IMR-90 (cell line): ENCODE results near the gene CLDN22. TPM values are rescaled to one million over a fixed set of nuclear protein-coding genes. Genes with fewer than 3 reads are reported as not detected.
A peak's percentile ranks its signal among the peaks of the same experiment; 100 is the strongest.

ENCODE experiments used
- ATAC-seq: fragments of 200-7000 bp; cut with Tn5 transposase; 2 replicates; pipeline ENCODE4 v1.9.1; 2020; ENCODE audit warnings: low read depth, mild to moderate bottlenecking, moderate library complexity
- BruUV-seq: library from RNA; stranded (reverse); fragments of 400-500 nt; replicated peaks from 2 replicates; lab custom pipeline; 2021; lab: Mats Ljungman, UMichigan
- CTCF ChIA-PET: fragments of 300-600 bp; formaldehyde crosslinking; extraction: SDS; loops from one replicate; lab custom pipeline; 2021; ENCODE audit warnings: antibody characterized with exemption; lab: Yijun Ruan, JAX
- POLR2A ChIA-PET: fragments of 300-600 bp; sonication (Branson Sonifier 250); formaldehyde crosslinking; loops from one replicate; lab custom pipeline; 2022; ENCODE audit warnings: antibody characterized with exemption; ENCODE audit not compliant: unreplicated experiment; lab: Charles Lee
- DNase-seq: peaks from one replicate; pipeline ENCODE4 v3.0.0; 2013
- H2AFZ ChIP-seq: replicated peaks from 2 replicates; pipeline ENCODE3; 2013; ENCODE audit warnings: low read length, mild to moderate bottlenecking; ENCODE audit not compliant: poor library complexity
- H2AK5ac ChIP-seq: 2 replicates; pipeline ENCODE4 v1.6.1; 2013; ENCODE audit warnings: low read depth, low read length, inconsistent platforms
- H2AK9ac ChIP-seq: replicated peaks from 2 replicates; pipeline ENCODE3; 2013; ENCODE audit warnings: mild to moderate bottlenecking, low read depth, low read length, moderate library complexity; ENCODE audit not compliant: poor library complexity
- H2BK120ac ChIP-seq: 2 replicates; pipeline ENCODE4 v1.6.1; 2013; ENCODE audit warnings: low read depth, low read length, inconsistent platforms
- H2BK15ac ChIP-seq: 3 replicates; pipeline ENCODE4 v1.6.1; 2013; ENCODE audit warnings: low read depth, low read length, inconsistent platforms
- H2BK20ac ChIP-seq: 2 replicates; pipeline ENCODE4 v1.6.1; 2013; ENCODE audit warnings: low read depth, mild to moderate bottlenecking, inconsistent platforms, low read length, moderate library complexity
- H2BK5ac ChIP-seq: 2 replicates; pipeline ENCODE4 v1.6.1; 2013; ENCODE audit warnings: mild to moderate bottlenecking, low read depth, low read length, inconsistent platforms; ENCODE audit not compliant: poor library complexity, severe bottlenecking
- H3K14ac ChIP-seq: replicated peaks from 2 replicates; pipeline ENCODE4 v1.6.1; 2013; ENCODE audit warnings: low read depth, low read length, inconsistent platforms
- H3K18ac ChIP-seq: 2 replicates; pipeline ENCODE4 v1.6.1; 2013; ENCODE audit warnings: low read depth, low read length, control low read depth
- H3K23ac ChIP-seq: 2 replicates; pipeline ENCODE4 v1.6.1; 2013; ENCODE audit warnings: low read depth, low read length, inconsistent platforms
- H3K27ac ChIP-seq: 2 replicates; pipeline ENCODE4 v1.5.1; 2013; ENCODE audit warnings: mild to moderate bottlenecking, control low read depth, low read length; ENCODE audit not compliant: insufficient read depth
- H3K27me3 ChIP-seq: 2 replicates; pipeline ENCODE4 v1.6.1; 2013; ENCODE audit warnings: low read length; ENCODE audit not compliant: control insufficient read depth, insufficient read depth
- H3K36me3 ChIP-seq: 2 replicates; pipeline ENCODE4 v1.6.1; 2013; ENCODE audit warnings: low read length, mixed read lengths; ENCODE audit not compliant: control insufficient read depth, insufficient read depth
- H3K4ac ChIP-seq: 2 replicates; pipeline ENCODE4 v1.6.1; 2013; ENCODE audit warnings: low read depth, low read length, inconsistent platforms
- H3K4me1 ChIP-seq: 2 replicates; pipeline ENCODE4 v1.6.1; 2013; ENCODE audit warnings: low read length, mixed read lengths; ENCODE audit not compliant: control insufficient read depth, insufficient read depth
- H3K4me2 ChIP-seq: 2 replicates; pipeline ENCODE4 v1.6.1; 2013; ENCODE audit warnings: low read depth, mild to moderate bottlenecking, control low read depth, low read length, moderate library complexity
- H3K4me3 ChIP-seq: 2 replicates; pipeline ENCODE4 v1.5.1; 2013; ENCODE audit warnings: low read depth, mild to moderate bottlenecking, control low read depth, low read length, moderate library complexity; ENCODE audit not compliant: insufficient read depth
- H3K56ac ChIP-seq: 2 replicates; pipeline ENCODE4 v1.6.1; 2013; ENCODE audit warnings: low read length, inconsistent platforms; ENCODE audit not compliant: insufficient read depth; ENCODE audit errors: extremely low read depth
- H3K79me1 ChIP-seq, 2 experiments: 2 replicates each; pipeline ENCODE4 v1.6.1; 2013; ENCODE audit warnings: low read length in 2 of 2, inconsistent platforms in 1 of 2, low read depth in 1 of 2
- H3K9ac ChIP-seq: 2 replicates; pipeline ENCODE4 v1.6.1; 2013; ENCODE audit warnings: low read depth, low read length, control low read depth
- H3K9me1 ChIP-seq: 2 replicates; pipeline ENCODE4 v1.6.1; 2013; ENCODE audit warnings: low read length, inconsistent platforms; ENCODE audit not compliant: insufficient read depth
- H3K9me3 ChIP-seq: 2 replicates; pipeline ENCODE4 v1.6.1; 2013; ENCODE audit warnings: low read length; ENCODE audit not compliant: control insufficient read depth, insufficient read depth
- H4K20me1 ChIP-seq: 2 replicates; pipeline ENCODE4 v1.6.1; 2013; ENCODE audit warnings: low read length, inconsistent platforms; ENCODE audit not compliant: insufficient read depth
- H4K5ac ChIP-seq: 2 replicates; pipeline ENCODE4 v1.6.1; 2013; ENCODE audit warnings: mild to moderate bottlenecking, low read depth, low read length, control low read depth
- H4K8ac ChIP-seq, 2 experiments: 2 replicates each; pipeline ENCODE4 v1.6.1; 2013; ENCODE audit warnings: low read depth in 2 of 2, low read length in 2 of 2, control low read depth in 1 of 2, inconsistent platforms in 1 of 2
- H4K91ac ChIP-seq: 2 replicates; pipeline ENCODE4 v1.6.1; 2013; ENCODE audit warnings: low read depth, low read length, inconsistent platforms; ENCODE audit not compliant: insufficient read depth
- BHLHE40 ChIP-seq: fragments of 150-350 bp; IDR thresholded peaks from 2 replicates; pipeline ENCODE4 v1.6.1; 2016; ENCODE audit warnings: mild to moderate bottlenecking, low read depth, low read length
- MAZ ChIP-seq: IDR thresholded peaks from 2 replicates; pipeline ENCODE4 v1.6.1; 2012; ENCODE audit warnings: low read depth, mild to moderate bottlenecking, low read length, improper control_type of control experiment, moderate library complexity, borderline replicate concordance
- RAD21 ChIP-seq: IDR thresholded peaks from 2 replicates; pipeline ENCODE4 v1.6.1; 2012; ENCODE audit warnings: low read length, improper control_type of control experiment
- RFX5 ChIP-seq: IDR thresholded peaks from 2 replicates; pipeline ENCODE4 v1.8.0; 2012; ENCODE audit warnings: low read depth, mild to moderate bottlenecking, low read length, moderate library complexity
- SMC3 ChIP-seq: fragments of 150-350 bp; IDR thresholded peaks from 2 replicates; pipeline ENCODE4 v1.6.1; 2016; ENCODE audit warnings: low read depth, mild to moderate bottlenecking, antibody characterized with exemption, low read length, moderate library complexity
- WGBS, 2 experiments: methylation state at CpG; one replicate each; pipeline versions ENCODE4 v1.1.5 to v1.1.7; 2013; ENCODE audit warnings: missing lambda C conversion rate in 2 of 2; ENCODE audit not compliant: insufficient read length in 1 of 2; ENCODE audit errors: extremely low coverage in 2 of 2; 5-methylcytosine and 5-hydroxymethylcytosine counted together
- dilution Hi-C: fragments of 300-500 bp; cut with HindIII; formaldehyde crosslinking; loops from one replicate; pipeline ENCODE4 v1.14.3; 2018; ENCODE audit warnings: low sequenced_read_pairs; ENCODE audit not compliant: unreplicated experiment
- in situ Hi-C: fragments of 300-500 bp; cut with MboI; formaldehyde crosslinking; loops from 3 replicates; pipeline ENCODE4 v1.14.3; 2019; ENCODE audit warnings: low sequenced_read_pairs, inconsistent platforms, mixed read lengths
- intact Hi-C: fragments of 100-400 bp; cut with micrococcal nuclease; formaldehyde crosslinking; loops from 2 replicates; pipeline ENCODE4 v1.10.0; 2022
- polyA plus RNA-seq, 3 experiments: library from polyadenylated mRNA; depleted of rRNA; stranded (reverse); fragments of >200 nt; gene quantifications; 2 replicates each; pipeline ENCODE4 v1.2.3, GENCODE V29; 2012; ENCODE audit warnings: low replicate concordance in 1 of 3
- total RNA-seq: library from RNA; depleted of rRNA; stranded (reverse); fragments of >200 nt; gene quantifications from 2 replicates; pipeline ENCODE4 v1.2.3, GENCODE V29; 2012
- TF ChIP-seq, protein P1 (sequence below): fragments of 150-350 bp; IDR thresholded peaks from 2 replicates; pipeline ENCODE4 v1.6.1; 2017; ENCODE audit warnings: mild to moderate bottlenecking, antibody characterized with exemption, low read length, low read depth
- TF ChIP-seq, protein P2 (sequence below): fragments of 150-350 bp; IDR thresholded peaks from 2 replicates; pipeline ENCODE4 v1.6.1; 2016; ENCODE audit warnings: low read depth, mild to moderate bottlenecking, low read length, moderate library complexity, borderline replicate concordance
- TF ChIP-seq, protein P3 (sequence below): conservative IDR thresholded peaks from 2 replicates; pipeline ENCODE4 v1.5.1; 2012; ENCODE audit warnings: mild to moderate bottlenecking, low read depth, low read length, improper control_type of control experiment

The CLDN22 gene
- total and polyA plus RNA-seq, 2 of the 4 experiments (the other 2 are of a cell fraction): not detected

DNA sequence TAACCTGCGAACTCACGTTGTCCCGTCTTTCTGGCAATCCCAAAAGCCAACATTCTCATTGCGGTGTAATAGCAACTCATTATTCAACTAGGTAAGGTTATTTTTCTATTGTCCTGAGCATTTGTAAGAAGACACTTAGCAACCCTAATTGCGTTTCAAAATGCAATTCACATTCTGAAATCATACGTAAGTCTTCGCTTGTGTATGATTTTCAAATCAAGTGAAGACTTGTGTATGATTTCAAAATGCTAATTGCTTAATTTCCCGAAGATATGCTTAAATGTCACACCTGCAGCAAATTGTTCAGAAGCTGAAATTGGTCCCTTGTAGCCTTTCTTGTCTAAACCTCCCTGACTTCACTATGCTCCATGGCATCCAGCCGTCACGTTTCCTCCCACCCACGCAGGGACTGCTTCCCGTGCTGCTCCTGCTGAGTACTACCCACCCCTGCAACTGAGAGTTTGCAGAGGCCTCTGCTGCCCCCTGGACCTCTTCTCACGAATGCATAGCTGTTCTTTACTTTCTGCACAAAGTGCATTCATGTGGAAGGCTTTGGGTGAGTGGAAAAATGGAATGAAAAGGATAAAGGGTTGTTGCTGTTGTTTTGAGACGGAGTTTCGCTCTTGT lies 43.0 kb upstream of the CLDN22 start:
- DNase-seq: peak; percentile 57
- dilution Hi-C loops: no loop called here
- Histone ChIP-seq H3K56ac (no peak overlapping the region), H2BK120ac (no peak overlapping the region), H2AK9ac (no peak overlapping the region), H3K9me3 (no peaks in the 10 kb centered on the region), H3K4me3 (no peak overlapping the region), H3K9me1 (no peaks in the 10 kb centered on the region), H4K5ac (no peak overlapping the region), H2BK15ac (no peak overlapping the region), H3K4ac (no peak overlapping the region), H4K91ac (no peak overlapping the region), H3K18ac (no peak overlapping the region), H3K14ac (no peak overlapping the region), H3K4me1 (peaks cover 6% of the 10 kb centered on the region), H2AK5ac (no peak overlapping the region), H3K27me3 (no peaks in the 10 kb centered on the region), H2BK20ac (no peak overlapping the region), H3K9ac (no peak overlapping the region), H3K36me3 (no peaks in the 10 kb centered on the region), H2BK5ac (no peak overlapping the region), H4K8ac (no peak overlapping the region), H3K27ac (no peak overlapping the region), H3K23ac (no peak overlapping the region), H3K4me2 (no peak overlapping the region), H3K79me1 (no peaks in the 10 kb centered on the region), H4K20me1 (no peaks in the 10 kb centered on the region), H2AFZ (no peak overlapping the region)
- intact Hi-C loops: no loop called here
- no CpG with 5 or more reads among the region's 15 CpGs for WGBS, 2 experiments
- POLR2A ChIA-PET: no interaction called here
- TF ChIP-seq, protein P1, sequence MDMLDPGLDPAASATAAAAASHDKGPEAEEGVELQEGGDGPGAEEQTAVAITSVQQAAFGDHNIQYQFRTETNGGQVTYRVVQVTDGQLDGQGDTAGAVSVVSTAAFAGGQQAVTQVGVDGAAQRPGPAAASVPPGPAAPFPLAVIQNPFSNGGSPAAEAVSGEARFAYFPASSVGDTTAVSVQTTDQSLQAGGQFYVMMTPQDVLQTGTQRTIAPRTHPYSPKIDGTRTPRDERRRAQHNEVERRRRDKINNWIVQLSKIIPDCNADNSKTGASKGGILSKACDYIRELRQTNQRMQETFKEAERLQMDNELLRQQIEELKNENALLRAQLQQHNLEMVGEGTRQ: no peak
- TF ChIP-seq MAZ (no peak), RFX5 (no peak), RAD21 (peak; percentile 46), SMC3 (peak; percentile 16; the same call in 1 of the 2 replicates), BHLHE40 (peak; percentile 98)
- TF ChIP-seq, protein P2, sequence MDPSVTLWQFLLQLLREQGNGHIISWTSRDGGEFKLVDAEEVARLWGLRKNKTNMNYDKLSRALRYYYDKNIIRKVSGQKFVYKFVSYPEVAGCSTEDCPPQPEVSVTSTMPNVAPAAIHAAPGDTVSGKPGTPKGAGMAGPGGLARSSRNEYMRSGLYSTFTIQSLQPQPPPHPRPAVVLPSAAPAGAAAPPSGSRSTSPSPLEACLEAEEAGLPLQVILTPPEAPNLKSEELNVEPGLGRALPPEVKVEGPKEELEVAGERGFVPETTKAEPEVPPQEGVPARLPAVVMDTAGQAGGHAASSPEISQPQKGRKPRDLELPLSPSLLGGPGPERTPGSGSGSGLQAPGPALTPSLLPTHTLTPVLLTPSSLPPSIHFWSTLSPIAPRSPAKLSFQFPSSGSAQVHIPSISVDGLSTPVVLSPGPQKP: no peak
- TF ChIP-seq, protein P3, sequence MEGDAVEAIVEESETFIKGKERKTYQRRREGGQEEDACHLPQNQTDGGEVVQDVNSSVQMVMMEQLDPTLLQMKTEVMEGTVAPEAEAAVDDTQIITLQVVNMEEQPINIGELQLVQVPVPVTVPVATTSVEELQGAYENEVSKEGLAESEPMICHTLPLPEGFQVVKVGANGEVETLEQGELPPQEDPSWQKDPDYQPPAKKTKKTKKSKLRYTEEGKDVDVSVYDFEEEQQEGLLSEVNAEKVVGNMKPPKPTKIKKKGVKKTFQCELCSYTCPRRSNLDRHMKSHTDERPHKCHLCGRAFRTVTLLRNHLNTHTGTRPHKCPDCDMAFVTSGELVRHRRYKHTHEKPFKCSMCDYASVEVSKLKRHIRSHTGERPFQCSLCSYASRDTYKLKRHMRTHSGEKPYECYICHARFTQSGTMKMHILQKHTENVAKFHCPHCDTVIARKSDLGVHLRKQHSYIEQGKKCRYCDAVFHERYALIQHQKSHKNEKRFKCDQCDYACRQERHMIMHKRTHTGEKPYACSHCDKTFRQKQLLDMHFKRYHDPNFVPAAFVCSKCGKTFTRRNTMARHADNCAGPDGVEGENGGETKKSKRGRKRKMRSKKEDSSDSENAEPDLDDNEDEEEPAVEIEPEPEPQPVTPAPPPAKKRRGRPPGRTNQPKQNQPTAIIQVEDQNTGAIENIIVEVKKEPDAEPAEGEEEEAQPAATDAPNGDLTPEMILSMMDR: peak; percentile 39
- CTCF ChIA-PET: interaction anchor here (0.6 to 0.7 kb wide), 2 partner anchors 16 to 349 kb away, joined by 3 read pairs; no protein-coding TSS in a partner anchor
- in situ Hi-C loops: no loop called here
- peak; percentile 77 for ATAC-seq
- no TSS peak for BruUV-seq
